A673 (cell line): Measurements from ENCODE around the gene ENAH. TPM values are rescaled to one million over a fixed set of nuclear protein-coding genes. Genes with fewer than 3 reads are reported as not detected.
"Not testable (repeated sequence)": the region's sequence is repeated elsewhere in the genome, so short reads cannot be mapped to it uniquely, and the experiment has no call there.

Experiments used
- BruUV-seq: library from RNA; stranded (reverse); fragments of 400-500 nt; replicated peaks from 2 replicates; lab custom pipeline; 2021; lab: Mats Ljungman, UMichigan
- CTCF ChIA-PET: fragments of 300-600 bp; sonication (Branson Sonifier 250); formaldehyde crosslinking; loops from one replicate; lab custom pipeline; 2022; ENCODE audit warnings: antibody characterized with exemption; lab: Charles Lee
- POLR2A ChIA-PET: fragments of 300-600 bp; sonication (Branson Sonifier 250); formaldehyde crosslinking; loops from one replicate; lab custom pipeline; 2022; ENCODE audit warnings: antibody characterized with exemption; ENCODE audit not compliant: low non-redundant PET; lab: Charles Lee
- DNase-seq: peaks from one replicate; pipeline ENCODE4 v3.0.0-alpha.2; 2015; ENCODE audit warnings: low spot score
- H3K27ac ChIP-seq: fragments of 200-600 bp; sonication (generic); 2 replicates; pipeline ENCODE4 v1.5.1; 2016; ENCODE audit warnings: mixed run types, low read depth, mild to moderate bottlenecking, mixed read lengths, antibody characterized with exemption, low read length; ENCODE audit not compliant: poor library complexity, severe bottlenecking
- H3K27me3 ChIP-seq: fragments of 200-600 bp; sonication (generic); replicated peaks from 2 replicates; pipeline ENCODE4 v1.6.1; 2017; ENCODE audit warnings: mixed run types, low read depth, mild to moderate bottlenecking, mixed read lengths, antibody characterized with exemption, low read length; ENCODE audit not compliant: insufficient read depth, poor library complexity
- H3K36me3 ChIP-seq: fragments of 200-600 bp; sonication (generic); 2 replicates; pipeline ENCODE4 v1.6.1; 2016; ENCODE audit warnings: mixed run types, mild to moderate bottlenecking, mixed read lengths, antibody characterized with exemption, low read length; ENCODE audit not compliant: insufficient read depth, poor library complexity, severe bottlenecking
- H3K4me1 ChIP-seq: fragments of 200-600 bp; sonication (generic); 2 replicates; pipeline ENCODE4 v1.6.1; 2017; ENCODE audit warnings: mixed run types, mild to moderate bottlenecking, mixed read lengths, antibody characterized with exemption, low read length; ENCODE audit not compliant: insufficient read depth, poor library complexity, severe bottlenecking
- H3K4me3 ChIP-seq: fragments of 200-600 bp; sonication (generic); 2 replicates; pipeline ENCODE4 v1.5.1; 2016; ENCODE audit warnings: low read depth, mixed run types, mild to moderate bottlenecking, mixed read lengths, low read length; ENCODE audit not compliant: poor library complexity, severe bottlenecking
- H3K9me3 ChIP-seq: fragments of 200-600 bp; sonication (generic); 2 replicates; pipeline ENCODE4 v1.6.1; 2016; ENCODE audit warnings: mixed run types, low read depth, mild to moderate bottlenecking, mixed read lengths, antibody characterized with exemption, low read length; ENCODE audit not compliant: poor library complexity, severe bottlenecking
- CTCF ChIP-seq: fragments of 300-800, 200-600 bp; sonication (generic); conservative IDR thresholded peaks from 2 replicates; pipeline ENCODE4 v1.5.1; 2017; ENCODE audit warnings: low read depth, mild to moderate bottlenecking, antibody characterized with exemption, low read length, moderate library complexity, mixed read lengths
- EZH2 ChIP-seq: fragments of 200-600 bp; sonication (generic); IDR thresholded peaks from 2 replicates; pipeline ENCODE4 v1.6.1; 2017; ENCODE audit warnings: borderline replicate concordance, low read depth, mild to moderate bottlenecking, mixed read lengths, antibody characterized with exemption, low read length; ENCODE audit not compliant: poor library complexity, severe bottlenecking
- intact Hi-C: fragments of 100-400 bp; cut with micrococcal nuclease; formaldehyde crosslinking; loops from one replicate; pipeline ENCODE4 v1.10.0; 2022; ENCODE audit not compliant: unreplicated experiment
- total RNA-seq: library from RNA; stranded (reverse); gene quantifications from 2 replicates; pipeline ENCODE4 v1.2.3, GENCODE V29; 2021

The ENAH gene
- total RNA-seq, 1 experiment from 2014 or later: 186 TPM

GRCh38 chr1:225474439-225474985 is 178.4 kb downstream of the ENAH start:
- CTCF ChIA-PET: interaction anchor here (0.5 to 1.1 kb wide), 14 partner anchors 9 to 518 kb away, joined by 3 to 12 read pairs (median 3); partner anchors contain the start of genes SRP9 and TMEM63A

DNA sequence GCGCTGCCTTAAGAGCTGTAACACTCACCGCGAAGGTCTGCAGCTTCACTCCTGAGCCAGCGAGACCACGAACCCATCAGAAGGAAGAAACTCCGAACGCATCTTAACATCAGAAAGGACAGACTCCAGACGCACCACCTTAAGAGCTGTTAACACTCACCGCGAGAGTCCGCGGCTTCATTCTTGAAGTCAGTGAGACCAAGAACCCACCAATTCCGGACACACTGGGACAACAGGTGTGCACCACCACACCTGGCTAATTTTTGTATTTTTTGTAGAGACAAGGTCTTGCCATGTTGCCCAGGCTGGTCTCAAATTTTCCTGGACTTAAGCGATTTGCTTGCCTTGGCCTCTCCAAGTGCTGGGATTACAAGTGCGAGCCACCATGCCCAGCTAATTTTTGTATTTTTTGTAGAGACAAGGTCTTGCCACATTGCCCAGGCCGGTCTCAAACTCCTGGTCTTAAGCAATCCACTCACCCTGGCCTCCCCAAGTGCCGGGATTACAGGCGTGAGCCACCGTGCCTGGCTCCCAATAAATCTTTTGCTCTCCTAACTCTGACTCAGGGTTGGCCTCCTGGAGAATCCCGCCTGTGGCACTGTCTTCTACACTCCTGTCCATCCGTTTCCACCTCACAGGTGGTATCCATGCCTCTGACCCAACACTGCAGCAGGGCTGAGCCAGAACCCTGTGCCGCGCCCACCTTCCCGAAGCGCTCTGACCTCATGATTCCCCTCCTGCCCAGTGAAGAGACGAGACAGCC is 179.1 kb downstream of the ENAH start:
- TSS peak; percentile 88 for BruUV-seq
- H3K4me3 ChIP-seq, H3K4me1 ChIP-seq, H3K27me3 ChIP-seq, POLR2A ChIA-PET, DNase-seq, H3K27ac ChIP-seq, intact Hi-C loops, H3K36me3 ChIP-seq, H3K9me3 ChIP-seq: not testable (repeated sequence)
- CTCF ChIA-PET: interaction anchor here (0.8 kb wide), 1 partner anchor 340 kb away, joined by 5 read pairs; no protein-coding TSS in a partner anchor

More at GRCh38 chr1:225474439-225474985, 178.4 kb downstream of the ENAH start:
- no TSS peak for BruUV-seq
- H3K27me3 ChIP-seq: no peaks in the 10 kb centered on the region
- no peaks in the 10 kb centered on the region for H3K4me1 ChIP-seq
- intact Hi-C loops: no loop called here
- TF ChIP-seq EZH2 (no peak), CTCF (no peak)
- POLR2A ChIA-PET: interaction anchor here (0.7 kb wide), 1 partner anchor 23 kb away, joined by 4 read pairs; no protein-coding TSS in a partner anchor
- no peak overlapping the region for H3K4me3 ChIP-seq
- DNase-seq: no peak
- no peak overlapping the region for H3K27ac ChIP-seq
- H3K36me3 ChIP-seq: no peaks in the 10 kb centered on the region
- H3K9me3 ChIP-seq: no peaks in the 10 kb centered on the region

- CTCF ChIA-PET, H3K27me3 ChIP-seq, H3K36me3 ChIP-seq, H3K4me3 ChIP-seq, H3K27ac ChIP-seq, POLR2A ChIA-PET, H3K9me3 ChIP-seq, BruUV-seq, intact Hi-C loops, H3K4me1 ChIP-seq: not testable (repeated sequence)
- DNase-seq: peak; percentile 27
Observed at GRCh38 chr1:225473266-225473665, 179.7 kb downstream of the ENAH start.

DNA sequence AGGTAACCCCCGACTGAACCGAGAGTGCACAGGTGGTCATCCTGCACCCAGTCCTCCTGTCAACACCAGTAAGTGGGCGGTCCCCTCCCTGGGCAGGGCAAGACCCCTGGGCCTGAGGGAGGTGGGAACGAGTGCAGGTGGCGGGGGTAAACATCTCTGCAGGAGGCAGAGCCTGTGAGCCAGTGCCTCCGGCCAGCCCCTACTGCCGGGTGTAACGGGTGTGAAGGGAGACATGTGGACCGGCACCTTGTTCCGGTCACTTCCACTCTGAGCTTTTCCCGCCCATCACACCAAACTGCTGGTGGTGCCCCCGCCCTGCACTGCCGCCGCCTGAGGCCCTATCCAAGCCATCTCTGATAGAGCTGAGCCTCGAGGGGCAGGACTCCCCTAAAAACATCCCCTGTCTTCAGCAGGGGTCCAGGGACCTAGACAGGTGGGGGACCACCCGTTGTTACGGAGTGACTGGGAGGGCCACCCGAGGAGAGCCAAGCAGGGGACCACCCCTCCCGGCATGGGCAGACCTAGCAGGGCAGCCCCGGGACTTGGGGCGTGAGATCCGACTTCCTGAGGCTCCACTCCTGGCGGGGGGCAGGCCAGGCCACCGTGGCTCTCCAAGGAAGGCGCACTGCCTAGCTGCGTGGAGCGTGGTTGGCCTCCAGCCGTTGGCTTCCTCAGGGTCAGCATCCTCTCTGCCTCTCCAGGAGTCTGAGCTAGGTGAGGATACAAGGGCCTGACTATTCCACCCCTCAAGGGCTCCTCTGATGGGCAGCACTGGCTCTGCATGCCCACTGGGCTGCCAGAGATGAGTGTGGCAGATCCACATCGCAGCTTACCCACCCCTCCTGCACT is 181.2 kb downstream of the ENAH start:
- intact Hi-C loops: no loop called here
- no peak for DNase-seq
- no peaks in the 10 kb centered on the region for H3K4me1 ChIP-seq
- POLR2A ChIA-PET: no interaction called here
- no peaks in the 10 kb centered on the region for H3K27me3 ChIP-seq
- CTCF ChIA-PET: no interaction called here
- no peaks in the 10 kb centered on the region for H3K9me3 ChIP-seq
- H3K4me3 ChIP-seq: no peak overlapping the region
- no TSS peak for BruUV-seq
- H3K27ac ChIP-seq: no peak overlapping the region
- H3K36me3 ChIP-seq: no peaks in the 10 kb centered on the region
- TF ChIP-seq CTCF: no peak
- TF ChIP-seq EZH2: no peak
